ENCODE data around the gene RAE1. TPM values are rescaled to one million over a fixed set of nuclear protein-coding genes. Genes with fewer than 3 reads are reported as not detected.
A peak's percentile ranks its signal among the peaks of the same experiment; 100 is the strongest.

Gene RAE1
- total RNA-seq, 1 donor from 2014 or later, result 21.1 TPM

GRCh38 chr20:57386762-57387161, 35.7 kb downstream of the RAE1 start:
- peaks cover 18% of the 10 kb centered on the region for H3K4me1 ChIP-seq
- H3K36me3 ChIP-seq, result no peaks in the 10 kb centered on the region
- H3K27ac ChIP-seq, result no peak overlapping the region
- TF ChIP-seq POLR2AphosphoS5 (IDR thresholded peaks at IDR 0.05; ENCODE audit: insufficient read depth in 1 of 2, low read depth in 1 of 2) (no peak), CTCF (IDR thresholded peaks at IDR 0.05) (no peak), POLR2A (IDR thresholded peaks at IDR 0.05) (no peak)
- H3K4me3 ChIP-seq, result no peak overlapping the region
- H3K9me3 ChIP-seq, result no peaks in the 10 kb centered on the region
- H3K27me3 ChIP-seq, result no peaks in the 10 kb centered on the region
- intact Hi-C loops (cut with DNase I), result loop anchor here (5.0 to 10.0 kb wide), 2 partner anchors 96 to 808 kb away; no protein-coding TSS in a partner anchor
- DNase-seq (ENCODE audit: extremely low spot score in 2 of 2), result no peak

GRCh38 chr20:57387463-57387862, 36.4 kb downstream of the RAE1 start:
- DNase-seq (ENCODE audit: extremely low spot score in 2 of 2), result no peak
- no peaks in the 10 kb centered on the region for H3K9me3 ChIP-seq
- peaks cover 24% of the 10 kb centered on the region for H3K4me1 ChIP-seq
- TF ChIP-seq CTCF (IDR thresholded peaks at IDR 0.05) (no peak), POLR2AphosphoS5 (IDR thresholded peaks at IDR 0.05; ENCODE audit: insufficient read depth in 1 of 2, low read depth in 1 of 2) (no peak), POLR2A (IDR thresholded peaks at IDR 0.05) (no peak)
- no peaks in the 10 kb centered on the region for H3K36me3 ChIP-seq
- intact Hi-C loops (cut with DNase I), result loop anchor here (5.0 to 10.0 kb wide), 2 partner anchors 95 to 807 kb away; no protein-coding TSS in a partner anchor
- H3K27ac ChIP-seq, result no peak overlapping the region
- H3K4me3 ChIP-seq, result no peak overlapping the region
- H3K27me3 ChIP-seq, result no peaks in the 10 kb centered on the region

GRCh38 chr20:57387945-57388371, 36.9 kb downstream of the RAE1 start:
- H3K4me3 ChIP-seq, result no peak overlapping the region
- DNase-seq (ENCODE audit: extremely low spot score in 2 of 2), result no peak
- no peaks in the 10 kb centered on the region for H3K27me3 ChIP-seq
- TF ChIP-seq POLR2A (IDR thresholded peaks at IDR 0.05) (no peak), CTCF (IDR thresholded peaks at IDR 0.05) (no peak), POLR2AphosphoS5 (IDR thresholded peaks at IDR 0.05; ENCODE audit: insufficient read depth in 1 of 2, low read depth in 1 of 2) (no peak)
- no peak overlapping the region for H3K27ac ChIP-seq
- H3K36me3 ChIP-seq, result no peaks in the 10 kb centered on the region
- H3K4me1 ChIP-seq, result peaks cover 29% of the 10 kb centered on the region
- no peaks in the 10 kb centered on the region for H3K9me3 ChIP-seq
- intact Hi-C loops (cut with DNase I), result loop anchor here (5.0 to 10.0 kb wide), 2 partner anchors 94 to 807 kb away; no protein-coding TSS in a partner anchor

- TF ChIP-seq POLR2A (IDR thresholded peaks at IDR 0.05) (no peak), CTCF (IDR thresholded peaks at IDR 0.05) (no peak), POLR2AphosphoS5 (IDR thresholded peaks at IDR 0.05; ENCODE audit: insufficient read depth in 1 of 2, low read depth in 1 of 2) (peak in 1 of 2 donors; percentile 39)
- Histone ChIP-seq H3K4me1 (peaks cover 38% of the 10 kb centered on the region), H3K27me3 (no peaks in the 10 kb centered on the region), H3K27ac (peak overlapping the region; percentile 76), H3K9me3 (no peaks in the 10 kb centered on the region), H3K4me3 (peak overlapping the region; percentile 40 to 45), H3K36me3 (no peaks in the 10 kb centered on the region)
- DNase-seq (ENCODE audit: extremely low spot score in 2 of 2), result no peak
- intact Hi-C loops (cut with DNase I), result loop anchor here (5.0 to 10.0 kb wide), 2 partner anchors 93 to 806 kb away; no protein-coding TSS in a partner anchor
Measured at GRCh38 chr20:57388953-57389694, 38.1 kb downstream of the RAE1 start.

Measured in vagina (tissue), 2 donors.